GM18499 (cell line): ENCODE results near the gene KIF26B.

Experiments used
- ATAC-seq: cut with Tn5 transposase; IDR thresholded peaks from one replicate; pipeline ENCODE4 v1.9.1; 2021; ENCODE audit warnings: moderate number of reproducible peaks; ENCODE audit not compliant: insufficient read depth, unreplicated experiment

Gene KIF26B

DNA sequence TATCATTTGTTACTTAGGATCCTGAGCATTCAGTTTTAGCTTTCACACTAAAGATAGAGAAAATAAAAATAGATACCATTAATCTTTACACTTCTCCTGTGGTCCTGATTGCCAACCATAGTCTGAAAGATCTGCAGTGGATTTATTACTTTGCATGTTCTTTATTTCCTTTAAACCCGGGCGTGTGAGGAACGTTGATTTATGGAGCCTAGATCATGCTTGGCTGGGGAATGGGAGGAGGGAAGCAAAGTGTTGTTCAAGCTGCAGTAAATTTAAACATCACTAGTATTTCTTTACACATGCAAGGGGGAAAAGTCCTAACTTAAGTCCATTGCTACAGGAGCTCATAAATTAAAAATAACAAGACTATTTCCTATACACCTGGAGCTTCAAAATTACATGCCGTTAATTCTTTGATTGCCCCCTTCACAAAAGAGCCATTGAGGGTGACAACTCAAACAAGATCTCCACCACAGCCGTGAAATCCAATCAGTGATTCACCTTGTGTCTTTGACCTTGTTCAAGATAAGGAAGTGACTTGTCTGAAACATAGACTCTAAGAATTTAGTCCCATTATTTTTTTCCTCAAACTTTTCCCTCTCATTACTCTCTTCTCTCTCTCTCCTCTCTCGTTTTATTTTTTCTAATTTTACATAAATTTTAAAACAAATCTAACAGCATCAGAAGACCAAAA, 282.7 kb downstream of the KIF26B start:
- no peak for ATAC-seq

DNA sequence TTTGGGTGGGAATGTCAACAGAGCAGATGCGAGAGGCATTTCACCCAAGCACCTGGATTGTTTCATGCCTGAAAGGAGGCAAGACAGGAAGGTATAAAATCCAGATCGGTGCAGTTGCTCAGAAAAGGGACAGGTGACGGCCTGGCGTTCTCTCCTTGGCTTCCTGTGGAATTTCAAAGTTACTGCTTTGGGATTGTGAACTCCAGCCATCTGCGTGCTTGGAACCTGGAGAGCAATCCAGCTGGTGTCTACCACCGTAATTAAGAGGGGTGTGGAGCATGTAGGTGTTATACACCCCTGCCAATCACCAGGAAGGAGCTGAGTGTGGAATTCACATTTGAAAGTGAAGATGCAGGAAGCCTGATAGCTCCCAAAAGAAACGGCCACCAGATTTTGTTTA, 286.1 kb downstream of the KIF26B start:
- ATAC-seq, result no peak

DNA sequence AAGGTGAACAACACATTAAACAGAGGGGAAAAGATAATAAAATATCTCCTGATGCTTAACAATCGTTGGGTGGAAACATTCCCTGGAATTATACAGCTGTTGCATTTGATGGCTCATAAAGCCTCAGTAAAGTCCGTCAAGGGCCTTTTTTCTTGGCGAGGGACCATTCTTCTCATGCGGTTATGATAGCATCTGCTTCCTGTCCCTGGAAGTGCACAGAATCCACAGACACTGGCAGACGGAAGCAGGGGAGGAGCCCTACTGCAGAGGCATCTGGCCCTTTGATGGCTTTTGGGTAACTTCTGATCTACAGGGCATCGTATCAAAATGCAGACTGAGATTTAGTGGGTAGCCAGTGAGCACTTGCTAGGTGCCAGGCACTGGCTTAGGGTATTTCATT, 286.9 kb downstream of the KIF26B start:
- no peak for ATAC-seq

DNA sequence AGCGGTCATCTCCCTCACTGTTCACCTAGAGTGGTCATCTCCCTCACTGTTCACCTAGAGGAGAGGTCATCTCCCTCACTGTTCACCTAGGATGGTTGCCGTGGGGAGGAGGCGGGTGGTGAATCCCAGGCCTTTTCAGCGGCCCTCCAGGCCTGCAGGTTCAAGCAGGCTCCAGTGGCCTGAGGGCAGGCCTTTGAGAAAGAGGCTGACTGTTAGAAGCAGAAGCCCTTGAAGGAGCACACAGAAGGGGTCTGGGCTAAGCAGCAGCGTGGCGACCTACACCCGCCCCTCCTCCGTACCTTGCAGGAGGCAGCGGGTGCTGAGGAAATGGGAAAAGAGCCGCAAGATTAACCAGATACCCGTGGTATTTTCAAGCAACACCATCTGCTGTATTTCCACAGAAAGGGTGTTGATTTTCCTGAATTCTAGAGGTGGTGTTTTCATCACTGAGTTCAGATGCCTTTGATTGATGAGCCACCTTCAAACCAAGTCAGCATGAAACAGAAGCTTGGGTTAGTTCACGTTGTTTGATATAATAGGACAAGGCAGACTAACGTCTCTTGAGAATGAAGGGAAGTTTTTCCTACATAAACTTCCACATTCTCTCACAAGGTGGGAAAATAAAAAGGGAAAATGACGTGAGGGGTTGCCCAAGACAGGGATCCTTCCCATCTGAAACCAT, 289.5 kb downstream of the KIF26B start:
- ATAC-seq, result no peak

- ATAC-seq, result no peak
Observed at GRCh38 chr1:245444945-245445344, 290.2 kb downstream of the KIF26B start.

DNA sequence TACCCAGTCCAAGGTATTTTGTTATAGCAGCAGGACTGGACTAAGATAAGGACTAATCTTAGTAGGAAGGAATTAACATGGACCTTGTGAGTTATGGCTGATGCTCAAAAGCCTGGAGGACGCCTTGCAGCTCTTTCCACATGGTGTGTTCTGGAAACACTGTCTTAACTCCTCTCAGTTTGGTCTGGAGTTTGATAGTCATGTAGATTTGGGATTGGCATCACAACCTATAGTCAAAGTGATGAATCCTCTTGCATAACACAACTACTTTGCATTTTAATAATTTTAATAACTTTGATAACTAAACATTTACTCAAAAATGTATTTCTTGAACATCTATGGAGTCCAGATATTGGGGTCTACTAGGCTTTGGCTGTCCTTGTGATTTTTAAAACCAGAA, 293.7 kb downstream of the KIF26B start:
- no peak for ATAC-seq

DNA sequence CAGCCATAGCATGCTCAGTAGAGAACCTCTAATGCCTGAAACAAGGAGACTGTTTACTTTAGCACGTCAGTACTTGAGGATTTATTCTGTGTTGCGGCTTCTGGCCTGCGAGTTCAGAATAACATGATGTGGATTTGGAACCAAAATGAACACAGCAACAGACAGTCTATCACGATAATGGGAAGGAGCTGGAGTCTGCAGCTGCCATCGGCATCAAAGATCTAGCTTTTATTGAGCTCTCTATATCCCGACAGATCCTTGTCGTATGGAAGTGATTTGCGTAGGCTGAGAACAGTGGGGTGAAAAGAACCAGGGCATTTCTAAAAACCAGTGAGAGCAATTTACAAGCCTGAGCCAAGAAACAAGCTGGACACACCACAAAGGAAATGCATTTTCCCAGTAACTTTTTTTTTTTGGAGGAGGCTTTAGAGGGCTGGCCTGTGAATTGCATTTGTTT, 294.2 kb downstream of the KIF26B start:
- no peak for ATAC-seq

GRCh38 chr1:245453541-245453940, 298.8 kb downstream of the KIF26B start:
- no peak for ATAC-seq

DNA sequence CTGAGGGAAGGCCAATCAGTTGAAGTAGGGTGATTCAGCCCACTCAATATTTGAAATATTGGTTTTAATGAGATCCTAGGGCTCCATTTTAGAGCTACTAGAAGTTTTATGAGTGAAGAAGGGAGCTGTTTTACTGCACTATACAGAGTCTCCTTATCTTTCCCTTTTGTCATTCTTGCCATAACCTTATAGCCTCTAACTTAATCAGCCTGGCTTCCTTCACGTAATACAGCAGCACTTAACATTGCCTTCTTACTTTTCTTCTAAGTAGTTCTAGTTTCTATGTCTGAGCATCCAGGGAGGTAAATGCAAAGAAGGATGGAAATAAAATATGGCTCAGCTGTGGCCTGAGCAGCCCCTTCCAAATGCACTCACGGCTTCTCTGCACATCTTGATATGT, 299.3 kb downstream of the KIF26B start:
- ATAC-seq, result no peak

DNA sequence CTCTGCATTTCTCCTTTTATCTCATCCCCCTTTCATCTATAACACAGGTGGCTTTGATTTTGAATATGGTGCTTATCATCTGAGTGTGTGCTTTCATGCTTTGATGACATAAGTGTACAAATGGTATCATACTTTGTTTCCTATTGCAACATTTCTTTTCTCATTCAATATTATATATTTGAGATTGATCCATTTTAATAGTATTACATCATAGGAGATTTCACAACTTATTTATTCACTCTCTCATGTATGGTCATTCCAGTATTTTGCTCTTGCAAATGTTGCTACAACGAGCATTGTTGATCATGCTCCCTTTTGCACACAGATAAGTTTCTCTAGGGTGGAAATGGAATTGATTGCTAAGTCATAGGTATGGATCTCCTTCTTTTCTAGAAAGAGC, 302.8 kb downstream of the KIF26B start:
- ATAC-seq, result no peak

- no peak for ATAC-seq
Observed at GRCh38 chr1:245458234-245458633, 303.4 kb downstream of the KIF26B start.

DNA sequence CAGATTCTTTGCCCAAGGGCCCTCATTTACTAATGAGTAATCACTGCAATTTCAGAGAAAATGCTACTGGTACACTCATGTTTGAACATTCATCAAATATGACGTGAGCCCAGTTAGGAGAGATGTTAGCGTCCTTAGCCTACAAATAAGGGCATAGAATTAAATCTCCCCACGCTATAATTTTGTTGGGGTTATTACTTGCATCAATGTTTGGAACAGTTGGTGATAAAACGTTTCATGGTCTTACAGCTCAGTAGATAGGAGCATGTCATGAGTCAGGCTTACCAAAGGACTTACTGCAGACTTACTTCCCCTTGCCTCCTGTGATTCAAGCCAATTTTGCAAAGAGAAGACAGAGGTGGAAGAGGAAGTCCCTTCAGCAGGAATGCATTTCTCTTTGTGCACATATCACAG, 304.0 kb downstream of the KIF26B start:
- no peak for ATAC-seq

DNA sequence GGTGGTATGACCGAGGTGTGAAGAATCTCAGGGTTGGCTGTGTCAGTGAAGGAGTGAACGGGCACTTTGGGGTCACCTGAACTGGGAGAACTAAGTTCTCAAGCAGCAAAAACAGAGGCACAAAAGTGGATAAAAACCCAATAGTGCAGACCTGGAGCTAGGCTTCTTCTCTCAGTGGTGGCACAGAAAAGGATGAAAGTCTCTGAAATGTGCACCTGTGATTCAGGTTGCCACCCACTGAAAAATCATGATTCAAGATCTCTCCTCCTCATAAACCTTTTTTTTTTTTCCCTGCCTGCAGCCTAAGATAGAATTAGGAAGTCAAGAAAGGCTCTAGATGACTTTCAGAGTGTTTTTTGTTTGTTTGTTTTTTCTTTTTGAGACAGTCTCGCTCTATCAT, 304.8 kb downstream of the KIF26B start:
- no peak for ATAC-seq

GRCh38 chr1:245461681-245462080, 306.9 kb downstream of the KIF26B start:
- no peak for ATAC-seq

- ATAC-seq, result no peak
Observed at GRCh38 chr1:245462161-245462560, 307.4 kb downstream of the KIF26B start.

DNA sequence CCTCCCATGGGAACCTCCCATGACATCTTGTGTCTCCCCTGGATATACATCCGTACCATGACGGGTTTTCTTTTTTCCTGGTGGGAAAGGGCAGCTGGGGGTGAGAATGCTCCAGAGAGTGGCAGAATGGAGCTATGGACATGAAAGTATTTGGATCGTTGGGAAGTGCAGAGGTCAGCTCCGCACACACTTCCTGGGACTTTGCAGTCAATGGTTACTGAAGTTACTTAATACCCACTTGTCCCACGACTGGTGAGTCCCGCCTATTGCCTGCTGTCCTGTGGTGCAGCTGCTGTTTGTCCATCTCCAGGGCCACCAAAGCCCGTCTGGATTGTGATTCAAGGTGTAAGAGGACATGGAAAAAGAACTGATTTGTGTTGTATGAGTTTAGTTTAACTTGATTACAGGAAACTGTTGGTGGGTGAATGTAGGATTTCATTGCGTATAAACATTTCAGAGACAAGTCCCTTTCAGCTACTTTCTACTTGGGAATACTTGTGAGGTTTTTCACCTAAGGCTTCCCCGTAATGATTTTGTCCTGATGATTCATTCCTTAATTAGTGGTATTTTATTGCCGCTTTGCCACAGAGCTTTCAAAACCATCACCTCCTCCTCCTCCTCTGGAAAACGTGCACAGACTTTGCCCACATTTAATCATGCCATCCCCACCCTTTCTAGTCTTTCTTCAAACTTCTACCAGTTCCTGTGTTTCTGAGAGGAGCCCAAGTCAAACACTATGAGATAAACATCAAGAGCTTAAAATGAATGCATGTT, 308.8 kb downstream of the KIF26B start:
- no peak for ATAC-seq

DNA sequence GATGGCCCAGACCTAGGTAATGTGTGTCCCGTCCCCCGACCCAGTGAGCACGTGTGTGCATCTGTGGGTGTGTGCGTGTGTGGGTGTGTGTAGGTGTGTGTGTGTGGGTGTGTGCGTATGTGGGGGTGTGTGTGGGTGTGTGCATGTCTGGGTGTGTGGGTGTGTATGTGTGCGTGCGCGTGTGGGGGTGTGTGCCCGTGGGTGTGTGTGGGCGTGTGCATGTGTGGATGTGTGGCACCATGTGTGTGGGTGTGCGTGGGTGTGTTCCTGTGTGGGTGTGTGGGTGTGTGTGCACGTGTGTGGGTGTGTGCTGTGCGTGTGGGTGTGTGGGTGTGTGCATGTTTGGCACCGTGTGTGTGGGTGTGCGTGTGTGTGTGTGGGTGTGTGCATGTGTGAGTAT, 309.5 kb downstream of the KIF26B start:
- no peak for ATAC-seq

DNA sequence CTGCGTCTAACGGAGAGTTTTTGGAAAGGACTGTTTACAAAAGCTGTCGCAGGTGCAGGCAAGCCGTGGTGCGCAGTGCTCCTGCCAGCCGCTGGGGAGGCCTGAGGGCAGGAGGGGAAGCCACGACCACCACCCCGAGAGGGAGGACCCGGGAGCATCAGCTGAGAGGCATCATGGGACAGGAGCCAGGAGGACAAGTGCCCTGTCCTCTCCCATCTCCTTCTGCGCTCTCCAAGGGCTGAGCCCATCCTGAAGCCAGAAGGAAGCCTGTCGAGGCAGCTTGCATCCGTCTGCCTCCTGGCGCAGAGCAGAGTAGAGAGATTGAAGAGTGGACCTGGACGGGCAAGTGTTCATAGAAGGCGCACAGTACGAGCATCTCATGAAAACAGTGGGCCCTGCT, 310.9 kb downstream of the KIF26B start:
- no peak for ATAC-seq

GRCh38 chr1:245466261-245466660, 311.5 kb downstream of the KIF26B start:
- no peak for ATAC-seq

- ATAC-seq, result no peak
Observed at GRCh38 chr1:245467804-245468203, 313.0 kb downstream of the KIF26B start.

GRCh38 chr1:245469006-245469405, 314.2 kb downstream of the KIF26B start:
- no peak for ATAC-seq
